WTC11 (cell line): Measurements from ENCODE around the gene TARP.

ENCODE experiments used
- ATAC-seq: fragments of 200-7000 bp; cut with Tn5 transposase; 2 replicates; pipeline ENCODE4 v1.10.0; 2021; ENCODE audit warnings: mild to moderate bottlenecking, moderate library complexity
- CTCF ChIA-PET: fragments of 300-600 bp; sonication (Branson Sonifier 250); formaldehyde crosslinking; loops from one replicate; lab custom pipeline; 2021; ENCODE audit warnings: antibody characterized with exemption; lab: Charles Lee
- POLR2A ChIA-PET: fragments of 350-600 bp; sonication (Branson Sonifier 250); formaldehyde crosslinking; loops from one replicate; lab custom pipeline; 2021; ENCODE audit warnings: antibody characterized with exemption; lab: Charles Lee
- DNase-seq: peaks from one replicate; pipeline ENCODE4 v3.0.0; 2021; ENCODE audit warnings: low spot score
- H3K27ac Mint-ChIP-seq: 2 replicates; pipeline ENCODE4 v1.8.0; 2021; ENCODE audit warnings: mixed read lengths
- H3K27me3 Mint-ChIP-seq: 2 replicates; pipeline ENCODE4 v1.8.0; 2021; ENCODE audit warnings: low read depth, mild to moderate bottlenecking, moderate library complexity, mixed read lengths
- H3K36me3 Mint-ChIP-seq: 2 replicates; pipeline ENCODE4 v1.8.0; 2021; ENCODE audit warnings: mixed read lengths
- H3K4me1 Mint-ChIP-seq: 2 replicates; pipeline ENCODE4 v1.8.0; 2022; ENCODE audit warnings: mixed read lengths
- H3K4me3 Mint-ChIP-seq: 2 replicates; pipeline ENCODE4 v1.8.0; 2021; ENCODE audit warnings: mild to moderate bottlenecking, moderate library complexity, mixed read lengths
- H3K9me3 Mint-ChIP-seq: 2 replicates; pipeline ENCODE4 v1.8.0; 2021; ENCODE audit warnings: mixed read lengths
- ARID4B ChIP-seq: sonication (generic); formaldehyde crosslinking; IDR thresholded peaks from 2 replicates; pipeline ENCODE4 v1.8.0; 2023; ENCODE audit warnings: missing genetic modification reagents, mild to moderate bottlenecking, borderline replicate concordance
- ATF1 ChIP-seq: sonication (generic); formaldehyde crosslinking; IDR thresholded peaks from 2 replicates; pipeline ENCODE4 v1.8.1; 2023; ENCODE audit warnings: mild to moderate bottlenecking, moderate library complexity, missing genetic modification reagents
- E2F1 ChIP-seq: sonication (generic); formaldehyde crosslinking; IDR thresholded peaks from 2 replicates; pipeline ENCODE4 v1.8.0; 2022; ENCODE audit warnings: mild to moderate bottlenecking, missing genetic modification reagents
- ERG ChIP-seq: fragments of 250-450 bp; sonication (Bioruptor Pico); IDR thresholded peaks from 2 replicates; pipeline ENCODE4 v1.8.0; 2021; ENCODE audit warnings: mild to moderate bottlenecking
- ETV6 ChIP-seq: sonication (generic); formaldehyde crosslinking; IDR thresholded peaks from 2 replicates; pipeline ENCODE4 v1.8.1; 2022; ENCODE audit warnings: mild to moderate bottlenecking, missing genetic modification reagents
- GABPB1 ChIP-seq: sonication (generic); formaldehyde crosslinking; IDR thresholded peaks from 2 replicates; pipeline ENCODE4 v1.8.1; 2023; ENCODE audit warnings: mild to moderate bottlenecking, missing genetic modification reagents
- IRF1 ChIP-seq: sonication (generic); formaldehyde crosslinking; IDR thresholded peaks from 2 replicates; pipeline ENCODE4 v1.8.0; 2023; ENCODE audit warnings: missing genetic modification reagents
- IRF2 ChIP-seq: sonication (generic); formaldehyde crosslinking; IDR thresholded peaks from 2 replicates; pipeline ENCODE4 v1.8.0; 2022; ENCODE audit warnings: low read depth, missing genetic modification reagents, borderline replicate concordance
- NFE2L1 ChIP-seq: sonication (generic); formaldehyde crosslinking; IDR thresholded peaks from 2 replicates; pipeline ENCODE4 v1.8.1; 2023; ENCODE audit warnings: missing genetic modification reagents
- RORB ChIP-seq: fragments of 250-450 bp; sonication (Bioruptor Pico); IDR thresholded peaks from 2 replicates; pipeline ENCODE4 v1.9.0; 2021; ENCODE audit warnings: mild to moderate bottlenecking
- SP1 ChIP-seq: sonication (generic); formaldehyde crosslinking; conservative IDR thresholded peaks from 2 replicates; pipeline ENCODE4 v1.8.1; 2022; ENCODE audit warnings: missing genetic modification reagents
- TCF7 ChIP-seq: sonication (generic); formaldehyde crosslinking; IDR thresholded peaks from 2 replicates; pipeline ENCODE4 v1.8.0; 2022; ENCODE audit warnings: mild to moderate bottlenecking, low read depth, missing genetic modification reagents, moderate library complexity
- TP53 ChIP-seq: sonication (generic); formaldehyde crosslinking; IDR thresholded peaks from 2 replicates; pipeline ENCODE4 v1.8.1; 2023; ENCODE audit warnings: mild to moderate bottlenecking, missing genetic modification reagents
- USF1 ChIP-seq: sonication (generic); formaldehyde crosslinking; IDR thresholded peaks from 2 replicates; pipeline ENCODE4 v1.8.0; 2022; ENCODE audit warnings: mild to moderate bottlenecking, missing genetic modification reagents
- ZNF232 ChIP-seq: sonication (generic); formaldehyde crosslinking; IDR thresholded peaks from 2 replicates; pipeline ENCODE4 v1.8.0; 2022; ENCODE audit warnings: mild to moderate bottlenecking, missing genetic modification reagents
- ZNF423 ChIP-seq: fragments of 250-450 bp; sonication (Bioruptor Pico); IDR thresholded peaks from 2 replicates; pipeline ENCODE4 v2.1.2; 2022; ENCODE audit warnings: mild to moderate bottlenecking, moderate library complexity
- ZNF512 ChIP-seq: sonication (generic); formaldehyde crosslinking; IDR thresholded peaks from 2 replicates; pipeline ENCODE4 v1.8.1; 2022; ENCODE audit warnings: missing genetic modification reagents, borderline replicate concordance
- ZNF532 ChIP-seq: fragments of 250-450 bp; sonication (Bioruptor Pico); IDR thresholded peaks from 2 replicates; pipeline ENCODE4 v1.9.0; 2021; ENCODE audit warnings: mild to moderate bottlenecking, borderline replicate concordance
- ZNF671 ChIP-seq: fragments of 250-450 bp; sonication (Bioruptor Pico); IDR thresholded peaks from 2 replicates; pipeline ENCODE4 v1.8.0; 2021; ENCODE audit warnings: mild to moderate bottlenecking

The TARP gene

GRCh38 chr7:38248069-38248567 lies 25.3 kb downstream of the TARP start:
- H3K27me3 Mint-ChIP-seq, result no peaks in the 10 kb centered on the region

More at GRCh38 chr7:38248069-38248567, 25.3 kb downstream of the TARP start:
- H3K4me3 Mint-ChIP-seq, result no peak overlapping the region
- TF ChIP-seq RORB (no peak), ZNF512 (CRISPR knock-in tag) (no peak), ARID4B (CRISPR knock-in tag) (no peak), ZNF232 (no peak), IRF2 (CRISPR knock-in tag) (no peak), IRF1 (no peak), GABPB1 (no peak), E2F1 (CRISPR knock-in tag) (no peak), TP53 (no peak), SP1 (CRISPR knock-in tag) (no peak), ZNF423 (CRISPR knock-in tag) (no peak), ZNF532 (no peak), ZNF671 (no peak), NFE2L1 (no peak), ETV6 (no peak), ERG (no peak), USF1 (CRISPR knock-in tag) (no peak), TCF7 (CRISPR knock-in tag) (no peak), ATF1 (CRISPR knock-in tag) (no peak)
- ChIA-PET CTCF (no interaction called here), POLR2A (no interaction called here)
- H3K36me3 Mint-ChIP-seq, result no peaks in the 10 kb centered on the region
- H3K4me1 Mint-ChIP-seq, result no peaks in the 10 kb centered on the region
- DNase-seq (no peak), ATAC-seq (no peak)
- no peaks in the 10 kb centered on the region for H3K9me3 Mint-ChIP-seq
- no peak overlapping the region for H3K27ac Mint-ChIP-seq
